Activated naive CD8-positive, alpha-beta T cell (primary cell): ENCODE data around the gene ZNF624.

Experiments used
- H3K27ac Mint-ChIP-seq: one replicate; pipeline ENCODE4 v1.8.0; 2021; ENCODE audit warnings: mixed read lengths
- H3K27me3 Mint-ChIP-seq: one replicate; pipeline ENCODE4 v1.8.0; 2021; ENCODE audit warnings: mixed read lengths
- H3K36me3 Mint-ChIP-seq: one replicate; pipeline ENCODE4 v1.8.0; 2021; ENCODE audit warnings: mixed read lengths
- H3K4me1 Mint-ChIP-seq: one replicate; pipeline ENCODE4 v1.8.0; 2021; ENCODE audit warnings: low read depth, mixed read lengths
- H3K4me3 Mint-ChIP-seq: one replicate; pipeline ENCODE4 v1.8.0; 2021; ENCODE audit warnings: mild to moderate bottlenecking, mixed read lengths
- H3K9me3 Mint-ChIP-seq: one replicate; pipeline ENCODE4 v1.8.0; 2021; ENCODE audit warnings: low read depth, mixed read lengths

Gene ZNF624

DNA sequence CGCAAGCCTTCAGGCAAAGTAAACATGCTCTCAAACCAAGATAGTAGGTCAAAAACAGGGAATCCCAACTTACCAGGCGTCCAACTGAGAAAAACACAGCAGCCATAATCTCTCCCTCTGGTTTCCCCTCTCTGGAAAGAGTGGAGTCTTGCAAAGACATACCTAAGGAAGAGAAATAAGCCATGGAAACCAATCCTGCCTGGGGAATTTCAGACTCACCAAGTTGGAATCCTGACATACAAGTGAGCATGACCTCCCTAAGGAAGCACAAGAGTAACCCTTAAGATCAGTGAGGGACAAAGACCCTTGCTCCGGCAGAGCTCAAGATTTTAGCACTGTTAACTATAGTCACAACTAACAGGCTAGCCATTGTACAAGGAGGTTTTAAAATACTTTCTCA, 4.1 kb downstream of the ZNF624 start:
- Mint-ChIP-seq H3K4me3 (no peak overlapping the region), H3K9me3 (no peaks in the 10 kb centered on the region), H3K36me3 (peaks cover 16% of the 10 kb centered on the region), H3K27ac (no peak overlapping the region), H3K4me1 (peaks cover 20% of the 10 kb centered on the region), H3K27me3 (no peaks in the 10 kb centered on the region)

DNA sequence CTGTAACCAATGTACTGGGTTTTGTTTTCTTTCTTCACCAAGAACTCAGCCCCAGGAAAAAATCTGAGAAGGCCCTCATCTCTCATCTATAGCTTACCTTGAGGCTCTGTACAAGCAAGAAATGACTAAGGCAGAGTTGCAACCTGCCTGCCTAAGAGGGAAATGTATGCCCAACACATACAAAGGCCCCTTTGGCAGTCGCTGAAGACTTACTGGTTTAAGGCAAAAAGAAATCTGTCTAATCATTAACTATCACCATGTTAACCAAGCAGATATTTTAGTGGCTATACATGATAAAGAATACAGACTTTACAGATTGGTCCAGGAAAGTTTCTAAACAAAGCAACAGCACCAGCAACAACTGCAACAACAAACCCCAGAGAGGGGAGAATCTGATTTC, 14.2 kb downstream of the ZNF624 start:
- Mint-ChIP-seq H3K4me1 (no peaks in the 10 kb centered on the region), H3K36me3 (peaks cover 42% of the 10 kb centered on the region), H3K27ac (no peak overlapping the region), H3K9me3 (peaks cover 3% of the 10 kb centered on the region), H3K4me3 (no peak overlapping the region), H3K27me3 (no peaks in the 10 kb centered on the region)

DNA sequence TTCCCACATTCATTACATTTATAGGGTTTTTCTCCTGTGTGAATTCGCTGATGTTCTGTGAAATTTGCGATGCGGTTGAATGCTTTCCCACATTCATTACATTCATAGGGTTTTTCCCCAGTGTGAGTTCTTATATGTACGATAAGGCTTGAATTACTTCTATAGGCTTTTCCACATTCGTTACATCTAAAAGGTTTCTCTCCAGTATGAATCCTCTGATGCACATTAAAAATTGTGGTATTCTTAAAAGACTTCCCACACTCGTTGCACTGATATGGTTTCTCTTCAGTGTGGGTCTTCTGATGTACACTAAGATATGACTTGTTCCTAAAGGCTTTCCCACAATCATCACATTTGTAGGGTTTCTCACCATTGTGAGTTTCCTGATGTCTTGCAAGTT, 30.4 kb downstream of the ZNF624 start:
- Mint-ChIP-seq H3K4me1 (no peaks in the 10 kb centered on the region), H3K4me3 (no peak overlapping the region), H3K9me3 (peaks cover 45% of the 10 kb centered on the region), H3K36me3 (peaks cover 54% of the 10 kb centered on the region), H3K27ac (no peak overlapping the region), H3K27me3 (no peaks in the 10 kb centered on the region)

GRCh38 chr17:16622540-16623277, 30.9 kb downstream of the ZNF624 start:
- H3K4me1 Mint-ChIP-seq: no peaks in the 10 kb centered on the region
- H3K4me3 Mint-ChIP-seq: no peak overlapping the region
- H3K27ac Mint-ChIP-seq: no peak overlapping the region
- peaks cover 50% of the 10 kb centered on the region for H3K36me3 Mint-ChIP-seq
- no peaks in the 10 kb centered on the region for H3K27me3 Mint-ChIP-seq
- H3K9me3 Mint-ChIP-seq: peaks cover 42% of the 10 kb centered on the region

GRCh38 chr17:16617481-16618060, 36.1 kb downstream of the ZNF624 start:
- Mint-ChIP-seq H3K9me3 (peaks cover 47% of the 10 kb centered on the region), H3K27me3 (no peaks in the 10 kb centered on the region), H3K4me3 (no peak overlapping the region), H3K27ac (no peak overlapping the region), H3K4me1 (no peaks in the 10 kb centered on the region), H3K36me3 (peaks cover 26% of the 10 kb centered on the region)

DNA sequence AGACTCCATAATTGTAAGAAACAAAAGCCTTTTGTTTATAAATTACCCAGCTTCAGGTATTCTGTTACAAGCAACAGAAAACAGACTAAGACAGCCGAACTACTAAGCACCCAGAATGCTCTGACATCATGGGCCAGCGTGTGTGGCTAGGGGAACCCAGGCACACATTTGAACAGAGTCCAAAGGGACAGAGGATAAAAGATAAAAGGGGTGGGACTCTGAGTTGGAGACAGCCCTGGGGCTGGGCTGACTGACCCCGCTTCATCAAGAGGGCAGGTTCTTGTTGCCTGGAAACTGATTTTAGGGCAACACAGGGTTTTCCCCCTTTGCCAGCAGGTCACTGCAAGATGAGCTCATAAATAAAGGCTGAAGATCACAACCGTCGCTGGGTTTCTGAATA, 54.1 kb downstream of the ZNF624 start:
- no peaks in the 10 kb centered on the region for H3K4me1 Mint-ChIP-seq
- H3K27me3 Mint-ChIP-seq: no peaks in the 10 kb centered on the region
- peaks cover 13% of the 10 kb centered on the region for H3K9me3 Mint-ChIP-seq
- H3K4me3 Mint-ChIP-seq: no peak overlapping the region
- peaks cover 4% of the 10 kb centered on the region for H3K36me3 Mint-ChIP-seq
- no peak overlapping the region for H3K27ac Mint-ChIP-seq

GRCh38 chr17:16593356-16594102, 60.1 kb downstream of the ZNF624 start:
- Mint-ChIP-seq H3K36me3 (no peaks in the 10 kb centered on the region), H3K9me3 (no peaks in the 10 kb centered on the region), H3K27ac (no peak overlapping the region), H3K27me3 (peaks cover 9% of the 10 kb centered on the region), H3K4me3 (no peak overlapping the region), H3K4me1 (no peaks in the 10 kb centered on the region)

DNA sequence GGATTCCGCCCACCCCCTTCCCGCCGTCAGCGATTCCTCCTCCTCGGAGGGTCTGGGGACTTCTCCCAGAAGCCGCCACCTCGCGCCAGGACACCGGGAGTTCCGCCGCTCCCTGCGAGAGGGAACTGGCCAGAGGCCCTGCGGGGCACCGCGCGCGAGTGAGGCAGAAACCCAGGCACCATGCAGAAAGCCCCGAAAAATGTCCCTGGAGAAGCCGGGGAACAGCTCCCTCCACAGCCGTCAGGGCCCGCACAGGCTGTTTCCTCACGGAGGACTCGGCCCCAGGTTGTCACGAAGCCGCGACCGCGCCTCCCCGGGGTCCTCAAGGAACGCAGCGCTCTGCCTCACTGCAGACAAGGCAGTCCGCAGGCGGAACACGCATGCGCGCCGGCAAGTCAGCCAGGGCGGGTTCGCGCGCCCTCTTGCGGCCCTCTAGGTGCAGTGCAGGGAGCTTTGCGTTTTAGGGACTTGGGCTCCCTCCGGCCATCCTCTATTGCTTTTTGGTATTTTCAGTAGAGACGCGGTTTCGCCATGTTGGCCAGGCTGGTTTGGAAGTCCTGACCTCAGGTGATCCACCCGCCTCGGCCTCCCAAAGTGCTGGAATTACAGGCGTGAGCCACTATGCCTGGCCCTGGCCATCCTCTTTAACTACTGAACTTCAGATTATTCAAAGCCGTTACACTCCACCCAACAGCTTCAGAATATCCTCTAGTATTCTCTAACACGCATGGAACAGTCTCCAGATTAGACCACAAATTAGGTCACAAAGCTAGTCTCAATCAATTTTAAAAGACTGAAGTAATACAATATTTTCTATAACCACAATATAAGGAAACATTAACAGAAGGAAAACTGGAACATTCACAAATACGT, 64.3 kb downstream of the ZNF624 start:
- Mint-ChIP-seq H3K27ac (no peak overlapping the region), H3K4me3 (peak overlapping the region; percentile 77), H3K36me3 (no peaks in the 10 kb centered on the region), H3K4me1 (peaks cover 2% of the 10 kb centered on the region), H3K9me3 (no peaks in the 10 kb centered on the region), H3K27me3 (peaks cover 11% of the 10 kb centered on the region)

- H3K27me3 Mint-ChIP-seq: peaks cover 7% of the 10 kb centered on the region
- no peak overlapping the region for H3K27ac Mint-ChIP-seq
- no peaks in the 10 kb centered on the region for H3K9me3 Mint-ChIP-seq
- H3K36me3 Mint-ChIP-seq: no peaks in the 10 kb centered on the region
- H3K4me3 Mint-ChIP-seq: no peak overlapping the region
- H3K4me1 Mint-ChIP-seq: peaks cover 16% of the 10 kb centered on the region
These were observed 67.9 kb downstream of the ZNF624 start for GRCh38 chr17:16585796-16586195.

- peak overlapping the region; percentile 81 for H3K4me3 Mint-ChIP-seq
- no peaks in the 10 kb centered on the region for H3K36me3 Mint-ChIP-seq
- peaks cover 10% of the 10 kb centered on the region for H3K27me3 Mint-ChIP-seq
- no peaks in the 10 kb centered on the region for H3K9me3 Mint-ChIP-seq
- peaks cover 16% of the 10 kb centered on the region for H3K4me1 Mint-ChIP-seq
- peak overlapping the region; percentile 82 for H3K27ac Mint-ChIP-seq
These were observed 69.2 kb downstream of the ZNF624 start for GRCh38 chr17:16584273-16584995.

- no peaks in the 10 kb centered on the region for H3K9me3 Mint-ChIP-seq
- no peaks in the 10 kb centered on the region for H3K36me3 Mint-ChIP-seq
- H3K27me3 Mint-ChIP-seq: peaks cover 10% of the 10 kb centered on the region
- peak overlapping the region; percentile 81 for H3K4me3 Mint-ChIP-seq
- peaks cover 16% of the 10 kb centered on the region for H3K4me1 Mint-ChIP-seq
- peak overlapping the region; percentile 82 for H3K27ac Mint-ChIP-seq
These were observed 69.9 kb downstream of the ZNF624 start for GRCh38 chr17:16583781-16584180.

DNA sequence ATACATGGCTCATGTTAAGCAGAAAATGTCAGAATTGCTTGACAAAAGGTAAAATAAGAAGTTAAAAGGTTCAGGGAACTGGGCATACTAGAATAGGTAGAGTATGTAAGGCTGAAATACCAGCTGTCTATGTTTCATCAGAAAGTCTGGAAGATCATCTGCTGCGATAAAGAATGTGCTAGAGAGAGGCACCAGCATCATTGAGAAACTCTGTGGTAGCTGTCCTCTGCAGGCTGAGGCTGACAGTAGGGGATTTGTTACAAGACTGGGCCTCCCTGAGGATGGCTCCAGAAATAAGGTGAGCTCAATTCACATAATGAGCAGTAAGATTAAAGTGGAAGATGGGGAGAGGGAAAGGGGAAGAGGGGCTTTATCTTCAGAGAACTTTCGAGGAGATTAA, 80.2 kb downstream of the ZNF624 start:
- no peak overlapping the region for H3K4me3 Mint-ChIP-seq
- no peaks in the 10 kb centered on the region for H3K9me3 Mint-ChIP-seq
- H3K27ac Mint-ChIP-seq: no peak overlapping the region
- H3K27me3 Mint-ChIP-seq: peaks cover 6% of the 10 kb centered on the region
- H3K36me3 Mint-ChIP-seq: peaks cover 3% of the 10 kb centered on the region
- peaks cover 4% of the 10 kb centered on the region for H3K4me1 Mint-ChIP-seq
